OCI-LY7 (cell line): Measurements from ENCODE around the gene RALGAPA2.

Experiments used
- CTCF ChIP-seq: fragments of 200-600 bp; sonication (generic); conservative IDR thresholded peaks from 2 replicates; pipeline ENCODE4 v1.5.1; 2014; ENCODE audit warnings: mild to moderate bottlenecking, antibody characterized with exemption, low read length, moderate library complexity, mixed read lengths
- EZH2phosphoT487 ChIP-seq: fragments of 200-600 bp; sonication (generic); IDR thresholded peaks from 2 replicates; pipeline ENCODE4 v1.6.1; 2018; ENCODE audit warnings: low read depth, borderline replicate concordance, mild to moderate bottlenecking, mixed run types, antibody characterized with exemption, low read length, moderate library complexity, mixed read lengths

GRCh38 chr20:20555838-20556237 is 156.6 kb downstream of the RALGAPA2 start:
- TF ChIP-seq CTCF (no peak), EZH2phosphoT487 (no peak)
